HEK293 (cell line): ENCODE measurements around the gene BCL2L13.

Experiments
- CTCF ChIA-PET: fragments of 350-600 bp; formaldehyde crosslinking; extraction: SDS; loops from one replicate; lab custom pipeline; 2021; ENCODE audit warnings: antibody characterized with exemption; lab: Yijun Ruan, JAX
- POLR2A ChIA-PET: fragments of 300-600 bp; formaldehyde crosslinking; extraction: SDS; loops from one replicate; lab custom pipeline; 2020; ENCODE audit warnings: antibody characterized with exemption, inconsistent platforms; lab: Yijun Ruan, JAX
- H3K27ac ChIP-seq: fragments of 200-500 bp; sonication (Bioruptor generic); 2 replicates; pipeline ENCODE4 v1.5.1; 2014; ENCODE audit warnings: low read depth, low read length, control low read depth, inconsistent platforms; ENCODE audit errors: extremely low read depth
- H3K36me3 ChIP-seq, 2 experiments: fragments of 200-500 bp in 1 of 2; sonication (Bioruptor generic) in 1 of 2; 1 replicate in 1 of 2; 2 replicates in 1 of 2; pipeline ENCODE4 v1.5.1; 2014 to 2017; ENCODE audit warnings: inconsistent platforms in 2 of 2, low read length in 2 of 2; ENCODE audit not compliant: control insufficient read depth in 2 of 2, insufficient read depth in 1 of 2
- H3K4me1 ChIP-seq: fragments of 200-500 bp; sonication (Bioruptor generic); 2 replicates; pipeline ENCODE4 v1.5.1; 2014; ENCODE audit warnings: mild to moderate bottlenecking, low read length, inconsistent platforms; ENCODE audit not compliant: control insufficient read depth, insufficient read depth
- H3K4me3 ChIP-seq: 2 replicates; pipeline ENCODE4 v1.5.1; 2011; ENCODE audit warnings: low read depth, mild to moderate bottlenecking, control low read depth, low read length, moderate library complexity
- H3K9me3 ChIP-seq: fragments of 200-500 bp; sonication (Bioruptor generic); 2 replicates; pipeline ENCODE4 v1.5.1; 2014; ENCODE audit warnings: low read depth, low read length, inconsistent platforms; ENCODE audit not compliant: control insufficient read depth, insufficient read depth
- ATF2 ChIP-seq: fragments of 450-650 bp; formaldehyde crosslinking; IDR thresholded peaks from 2 replicates; pipeline ENCODE4 v1.5.1; 2016; ENCODE audit warnings: missing biosample characterization, missing genetic modification characterization, low read depth
- HOXA7 ChIP-seq: sonication (generic); formaldehyde crosslinking; IDR thresholded peaks from 2 replicates; pipeline ENCODE4 v1.8.1; 2022; ENCODE audit warnings: missing genetic modification reagents, borderline replicate concordance
- HOXC10 ChIP-seq: sonication (generic); formaldehyde crosslinking; IDR thresholded peaks from 2 replicates; pipeline ENCODE4 v1.8.1; 2023; ENCODE audit warnings: mild to moderate bottlenecking, missing genetic modification reagents
- MYNN ChIP-seq: fragments of 450-650 bp; formaldehyde crosslinking; IDR thresholded peaks from 2 replicates; pipeline ENCODE4 v1.5.1; 2016; ENCODE audit warnings: missing biosample characterization, missing genetic modification characterization, borderline replicate concordance
- OSR2 ChIP-seq: fragments of 450-650 bp; formaldehyde crosslinking; IDR thresholded peaks from 2 replicates; pipeline ENCODE4 v1.5.1; 2016; ENCODE audit warnings: missing biosample characterization, missing genetic modification characterization
- OVOL3 ChIP-seq: fragments of 450-650 bp; formaldehyde crosslinking; IDR thresholded peaks from 2 replicates; pipeline ENCODE4 v1.5.1; 2016; ENCODE audit warnings: missing biosample characterization, missing genetic modification characterization
- PRDM4 ChIP-seq: fragments of 450-650 bp; formaldehyde crosslinking; IDR thresholded peaks from 2 replicates; pipeline ENCODE4 v1.5.1; 2017; ENCODE audit warnings: missing biosample characterization, missing genetic modification characterization
- SALL2 ChIP-seq: fragments of 450-650 bp; formaldehyde crosslinking; IDR thresholded peaks from 2 replicates; pipeline ENCODE4 v1.5.0; 2017; ENCODE audit warnings: missing biosample characterization, mild to moderate bottlenecking, missing genetic modification characterization, borderline replicate concordance
- TSHZ1 ChIP-seq: fragments of 450-650 bp; formaldehyde crosslinking; IDR thresholded peaks from 2 replicates; pipeline ENCODE4 v1.5.1; 2016; ENCODE audit warnings: missing biosample characterization, missing genetic modification characterization, borderline replicate concordance
- ZBTB17 ChIP-seq: fragments of 450-650 bp; formaldehyde crosslinking; IDR thresholded peaks from 2 replicates; pipeline ENCODE4 v1.5.1; 2016; ENCODE audit warnings: missing biosample characterization, missing genetic modification characterization
- ZBTB6 ChIP-seq: fragments of 450-650 bp; formaldehyde crosslinking; IDR thresholded peaks from 2 replicates; pipeline ENCODE4 v1.5.1; 2017; ENCODE audit warnings: missing biosample characterization, missing genetic modification characterization
- ZFP37 ChIP-seq: fragments of 450-650 bp; formaldehyde crosslinking; IDR thresholded peaks from 2 replicates; pipeline ENCODE4 v1.5.1; 2016; ENCODE audit warnings: missing biosample characterization, missing genetic modification characterization
- ZNF169 ChIP-seq: fragments of 450-650 bp; formaldehyde crosslinking; IDR thresholded peaks from 2 replicates; pipeline ENCODE4 v1.5.1; 2016; ENCODE audit warnings: missing biosample characterization, missing genetic modification characterization
- ZNF48 ChIP-seq: fragments of 450-650 bp; formaldehyde crosslinking; IDR thresholded peaks from 2 replicates; pipeline ENCODE4 v1.5.1; 2016; ENCODE audit warnings: missing biosample characterization, missing genetic modification characterization
- ZNF510 ChIP-seq: fragments of 450-650 bp; formaldehyde crosslinking; IDR thresholded peaks from 2 replicates; pipeline ENCODE4 v1.5.1; 2018; ENCODE audit warnings: mild to moderate bottlenecking, missing genetic modification characterization, missing biosample characterization; ENCODE audit not compliant: insufficient replicate concordance
- ZNF513 ChIP-seq: fragments of 450-650 bp; IDR thresholded peaks from 2 replicates; pipeline ENCODE4 v1.5.1; 2018; ENCODE audit warnings: missing biosample characterization, missing genetic modification characterization
- ZNF548 ChIP-seq: fragments of 450-650 bp; formaldehyde crosslinking; IDR thresholded peaks from 2 replicates; pipeline ENCODE4 v1.5.1; 2016; ENCODE audit warnings: missing biosample characterization, missing genetic modification characterization
- ZNF555 ChIP-seq: fragments of 450-650 bp; formaldehyde crosslinking; conservative IDR thresholded peaks from 2 replicates; pipeline ENCODE4 v1.5.1; 2017; ENCODE audit warnings: missing biosample characterization, mild to moderate bottlenecking, missing genetic modification characterization, inconsistent platforms
- ZNF677 ChIP-seq: fragments of 450-650 bp; IDR thresholded peaks from 2 replicates; pipeline ENCODE4 v1.5.0; 2018; ENCODE audit warnings: missing biosample characterization, mild to moderate bottlenecking, missing genetic modification characterization, moderate library complexity
- ZSCAN16 ChIP-seq: fragments of 450-650 bp; formaldehyde crosslinking; IDR thresholded peaks from 2 replicates; pipeline ENCODE4 v1.5.1; 2016; ENCODE audit warnings: missing biosample characterization, missing genetic modification characterization
- ZXDB ChIP-seq: fragments of 450-650 bp; formaldehyde crosslinking; IDR thresholded peaks from 2 replicates; pipeline ENCODE4 v1.5.1; 2016; ENCODE audit warnings: missing biosample characterization, missing genetic modification characterization

Gene BCL2L13

GRCh38 chr22:17675584-17675983, 37.0 kb downstream of the BCL2L13 start:
- TF ChIP-seq OVOL3 (tag by site-specific recombination) = no peak
- no peak for TF ChIP-seq OSR2 (tag by site-specific recombination)
- no peak for TF ChIP-seq ZNF548
- no peak for TF ChIP-seq ZNF555
- no peak for TF ChIP-seq ZNF513 (tag by site-specific recombination)
- no peak for TF ChIP-seq TSHZ1 (tag by site-specific recombination)
- TF ChIP-seq ZBTB6 (tag by site-specific recombination) = no peak
- no peak for TF ChIP-seq ZFP37 (tag by site-specific recombination)
- no peak for TF ChIP-seq PRDM4 (tag by site-specific recombination)

GRCh38 chr22:17678817-17679385, 40.3 kb downstream of the BCL2L13 start:
- no peaks in the 10 kb centered on the region for H3K9me3 ChIP-seq
- POLR2A ChIA-PET = no interaction called here
- no peak overlapping the region for H3K4me3 ChIP-seq
- H3K4me1 ChIP-seq = no peaks in the 10 kb centered on the region
- no peak for TF ChIP-seq ZNF48
- no peak for TF ChIP-seq HOXC10 (CRISPR knock-in tag)
- TF ChIP-seq SALL2 (tag by site-specific recombination) = no peak
- TF ChIP-seq, all 188 proteins: peak for 0
- peaks cover under 1 to 1% of the 10 kb centered on the region in 2 experiments; a peak in 1 of 3 replicates for H3K36me3 ChIP-seq
- CTCF ChIA-PET = no interaction called here
- no peak overlapping the region for H3K27ac ChIP-seq

More at GRCh38 chr22:17675584-17675983, 37.0 kb downstream of the BCL2L13 start:
- ChIA-PET CTCF (interaction anchor here (0.8 kb wide), 1 partner anchor 135 kb away, joined by 3 read pairs; no protein-coding TSS in a partner anchor), POLR2A (interaction anchor here (0.6 kb wide), 1 partner anchor 21 kb away, joined by 3 read pairs; no protein-coding TSS in a partner anchor)
- Histone ChIP-seq H3K4me1 (peaks cover 7% of the 10 kb centered on the region), H3K27ac (no peak overlapping the region), H3K4me3 (no peak overlapping the region), H3K36me3 (peaks cover 0 to 2% of the 10 kb centered on the region in 2 experiments; a peak in 1 of 3 replicates), H3K9me3 (no peaks in the 10 kb centered on the region)

GRCh38 chr22:17684245-17684644, 45.7 kb downstream of the BCL2L13 start:
- H3K9me3 ChIP-seq = no peaks in the 10 kb centered on the region
- H3K36me3 ChIP-seq = peaks cover 13 to 16% of the 10 kb centered on the region in 2 experiments; a peak in 2 of 3 replicates
- H3K27ac ChIP-seq = no peak overlapping the region
- H3K4me3 ChIP-seq = no peak overlapping the region
- ChIA-PET CTCF (no interaction called here), POLR2A (no interaction called here)
- no peaks in the 10 kb centered on the region for H3K4me1 ChIP-seq
- TF ChIP-seq ZBTB17 (tag by site-specific recombination) (no peak), ZXDB (tag by site-specific recombination) (no peak), ZNF677 (tag by site-specific recombination) (no peak), ZNF169 (tag by site-specific recombination) (no peak), ZNF510 (tag by site-specific recombination) (no peak), ZSCAN16 (tag by site-specific recombination) (no peak), MYNN (tag by site-specific recombination) (no peak), HOXA7 (no peak), ATF2 (no peak)
